A673 (cell line): ENCODE data around the gene GALNT18. TPM values are rescaled to one million over a fixed set of nuclear protein-coding genes. Genes with fewer than 3 reads are reported as not detected.

ENCODE experiments used
- BruUV-seq: library from RNA; stranded (reverse); fragments of 400-500 nt; replicated peaks from 2 replicates; lab custom pipeline; 2021; lab: Mats Ljungman, UMichigan
- CTCF ChIA-PET: fragments of 300-600 bp; sonication (Branson Sonifier 250); formaldehyde crosslinking; loops from one replicate; lab custom pipeline; 2022; ENCODE audit warnings: antibody characterized with exemption; lab: Charles Lee
- POLR2A ChIA-PET: fragments of 300-600 bp; sonication (Branson Sonifier 250); formaldehyde crosslinking; loops from one replicate; lab custom pipeline; 2022; ENCODE audit warnings: antibody characterized with exemption; ENCODE audit not compliant: low non-redundant PET; lab: Charles Lee
- DNase-seq: peaks from one replicate; pipeline ENCODE4 v3.0.0-alpha.2; 2015; ENCODE audit warnings: low spot score
- H3K27ac ChIP-seq: fragments of 200-600 bp; sonication (generic); 2 replicates; pipeline ENCODE4 v1.5.1; 2016; ENCODE audit warnings: mixed run types, low read depth, mild to moderate bottlenecking, mixed read lengths, antibody characterized with exemption, low read length; ENCODE audit not compliant: poor library complexity, severe bottlenecking
- H3K27me3 ChIP-seq: fragments of 200-600 bp; sonication (generic); replicated peaks from 2 replicates; pipeline ENCODE4 v1.6.1; 2017; ENCODE audit warnings: mixed run types, low read depth, mild to moderate bottlenecking, mixed read lengths, antibody characterized with exemption, low read length; ENCODE audit not compliant: insufficient read depth, poor library complexity
- H3K36me3 ChIP-seq: fragments of 200-600 bp; sonication (generic); 2 replicates; pipeline ENCODE4 v1.6.1; 2016; ENCODE audit warnings: mixed run types, mild to moderate bottlenecking, mixed read lengths, antibody characterized with exemption, low read length; ENCODE audit not compliant: insufficient read depth, poor library complexity, severe bottlenecking
- H3K4me1 ChIP-seq: fragments of 200-600 bp; sonication (generic); 2 replicates; pipeline ENCODE4 v1.6.1; 2017; ENCODE audit warnings: mixed run types, mild to moderate bottlenecking, mixed read lengths, antibody characterized with exemption, low read length; ENCODE audit not compliant: insufficient read depth, poor library complexity, severe bottlenecking
- H3K4me3 ChIP-seq: fragments of 200-600 bp; sonication (generic); 2 replicates; pipeline ENCODE4 v1.5.1; 2016; ENCODE audit warnings: low read depth, mixed run types, mild to moderate bottlenecking, mixed read lengths, low read length; ENCODE audit not compliant: poor library complexity, severe bottlenecking
- H3K9me3 ChIP-seq: fragments of 200-600 bp; sonication (generic); 2 replicates; pipeline ENCODE4 v1.6.1; 2016; ENCODE audit warnings: mixed run types, low read depth, mild to moderate bottlenecking, mixed read lengths, antibody characterized with exemption, low read length; ENCODE audit not compliant: poor library complexity, severe bottlenecking
- CTCF ChIP-seq: fragments of 300-800, 200-600 bp; sonication (generic); conservative IDR thresholded peaks from 2 replicates; pipeline ENCODE4 v1.5.1; 2017; ENCODE audit warnings: low read depth, mild to moderate bottlenecking, antibody characterized with exemption, low read length, moderate library complexity, mixed read lengths
- EZH2 ChIP-seq: fragments of 200-600 bp; sonication (generic); IDR thresholded peaks from 2 replicates; pipeline ENCODE4 v1.6.1; 2017; ENCODE audit warnings: borderline replicate concordance, low read depth, mild to moderate bottlenecking, mixed read lengths, antibody characterized with exemption, low read length; ENCODE audit not compliant: poor library complexity, severe bottlenecking
- intact Hi-C: fragments of 100-400 bp; cut with micrococcal nuclease; formaldehyde crosslinking; loops from one replicate; pipeline ENCODE4 v1.10.0; 2022; ENCODE audit not compliant: unreplicated experiment
- total RNA-seq: library from RNA; stranded (reverse); gene quantifications from 2 replicates; pipeline ENCODE4 v1.2.3, GENCODE V29; 2021

GALNT18 gene
- total RNA-seq, 1 experiment from 2014 or later = 0.37 TPM

GRCh38 chr11:11344045-11344444 lies 277.8 kb downstream of the GALNT18 start:
- POLR2A ChIA-PET = no interaction called here
- Histone ChIP-seq H3K4me1 (no peaks in the 10 kb centered on the region), H3K27ac (no peak overlapping the region), H3K27me3 (no peaks in the 10 kb centered on the region), H3K9me3 (no peaks in the 10 kb centered on the region), H3K4me3 (no peak overlapping the region), H3K36me3 (no peaks in the 10 kb centered on the region)
- no peak for TF ChIP-seq CTCF
- no peak for TF ChIP-seq EZH2
- BruUV-seq = no TSS peak
- no peak for DNase-seq
- CTCF ChIA-PET = no interaction called here
- intact Hi-C loops = no loop called here

GRCh38 chr11:11338304-11338703 lies 283.5 kb downstream of the GALNT18 start:
- H3K4me3 ChIP-seq = no peak overlapping the region
- H3K9me3 ChIP-seq = no peaks in the 10 kb centered on the region
- no peak for DNase-seq
- intact Hi-C loops = no loop called here
- POLR2A ChIA-PET = no interaction called here
- H3K4me1 ChIP-seq = no peaks in the 10 kb centered on the region
- H3K27ac ChIP-seq = no peak overlapping the region
- H3K36me3 ChIP-seq = no peaks in the 10 kb centered on the region
- TF ChIP-seq EZH2 = no peak
- no peak for TF ChIP-seq CTCF
- H3K27me3 ChIP-seq = no peaks in the 10 kb centered on the region
- CTCF ChIA-PET = no interaction called here
- no TSS peak for BruUV-seq

GRCh38 chr11:11336664-11337063 lies 285.1 kb downstream of the GALNT18 start:
- Histone ChIP-seq H3K9me3 (no peaks in the 10 kb centered on the region), H3K27ac (no peak overlapping the region), H3K4me1 (no peaks in the 10 kb centered on the region), H3K4me3 (no peak overlapping the region), H3K36me3 (no peaks in the 10 kb centered on the region), H3K27me3 (no peaks in the 10 kb centered on the region)
- no peak for DNase-seq
- TF ChIP-seq EZH2 = no peak
- no peak for TF ChIP-seq CTCF
- CTCF ChIA-PET = no interaction called here
- BruUV-seq = no TSS peak
- POLR2A ChIA-PET = no interaction called here
- intact Hi-C loops = no loop called here
